Measurements from ENCODE around the gene IPO13. TPM values are rescaled to one million over a fixed set of nuclear protein-coding genes. Genes with fewer than 3 reads are reported as not detected.

IPO13 gene
- total and polyA plus RNA-seq, 2 donors (not counting 1 experiment from before 2014, with no cell fraction given) = 12.8 to 18.5 TPM

DNA sequence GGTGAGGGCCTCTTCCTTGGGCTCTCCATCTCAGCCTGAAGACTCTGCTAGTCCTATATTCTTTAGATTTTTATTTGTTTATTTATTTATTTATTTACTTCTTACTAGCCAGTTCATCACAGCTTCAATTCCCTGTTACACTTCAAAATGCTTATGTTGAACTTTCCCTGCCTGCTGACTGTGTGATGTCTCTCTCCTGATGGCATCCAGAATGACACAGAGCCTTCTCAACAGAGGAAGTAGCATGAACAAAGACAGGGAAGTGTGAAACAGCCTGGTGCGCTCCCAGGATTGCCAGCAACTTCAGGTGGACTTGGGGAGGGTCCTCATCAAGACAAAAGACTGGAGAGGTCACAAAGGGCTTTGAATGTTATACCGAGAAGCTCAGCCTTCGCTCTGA is 4.3 kb upstream of the IPO13 start:
- Histone ChIP-seq H3K9me3 (ENCODE audit: control insufficient read depth, insufficient read depth, low read depth, low read length) (no peaks in the 10 kb centered on the region), H3K36me3 (ENCODE audit: control insufficient read depth, insufficient read depth, low read length) (no peaks in the 10 kb centered on the region), H3K79me2 (ENCODE audit: control insufficient read depth, insufficient read depth, low read length) (peaks cover 4% of the 10 kb centered on the region), H3K4me1 (ENCODE audit: control insufficient read depth, extremely low read depth, insufficient read depth, low read length) (peaks cover 3% of the 10 kb centered on the region), H3K27ac (ENCODE audit: insufficient read depth, low read length) (no peak overlapping the region), H2AFZ (ENCODE audit: low read length) (no peak overlapping the region), H3K27me3 (ENCODE audit: control insufficient read depth, insufficient read depth, low read length) (no peaks in the 10 kb centered on the region), H3K9ac (ENCODE audit: insufficient read depth, low read length) (no peak overlapping the region), H3K4me3 (replicated peaks in 1 of 4; ENCODE audit: control extremely low read depth in 1 of 4, insufficient read depth in 1 of 4, low read depth in 3 of 4, low read length in 4 of 4) (no peak overlapping the region), H3K4me2 (ENCODE audit: extremely low read depth, insufficient read depth, low read length) (no peak overlapping the region), H4K20me1 (ENCODE audit: control insufficient read depth, extremely low read depth, insufficient read depth, low read length) (no peaks in the 10 kb centered on the region)
- TF ChIP-seq, protein P1, sequence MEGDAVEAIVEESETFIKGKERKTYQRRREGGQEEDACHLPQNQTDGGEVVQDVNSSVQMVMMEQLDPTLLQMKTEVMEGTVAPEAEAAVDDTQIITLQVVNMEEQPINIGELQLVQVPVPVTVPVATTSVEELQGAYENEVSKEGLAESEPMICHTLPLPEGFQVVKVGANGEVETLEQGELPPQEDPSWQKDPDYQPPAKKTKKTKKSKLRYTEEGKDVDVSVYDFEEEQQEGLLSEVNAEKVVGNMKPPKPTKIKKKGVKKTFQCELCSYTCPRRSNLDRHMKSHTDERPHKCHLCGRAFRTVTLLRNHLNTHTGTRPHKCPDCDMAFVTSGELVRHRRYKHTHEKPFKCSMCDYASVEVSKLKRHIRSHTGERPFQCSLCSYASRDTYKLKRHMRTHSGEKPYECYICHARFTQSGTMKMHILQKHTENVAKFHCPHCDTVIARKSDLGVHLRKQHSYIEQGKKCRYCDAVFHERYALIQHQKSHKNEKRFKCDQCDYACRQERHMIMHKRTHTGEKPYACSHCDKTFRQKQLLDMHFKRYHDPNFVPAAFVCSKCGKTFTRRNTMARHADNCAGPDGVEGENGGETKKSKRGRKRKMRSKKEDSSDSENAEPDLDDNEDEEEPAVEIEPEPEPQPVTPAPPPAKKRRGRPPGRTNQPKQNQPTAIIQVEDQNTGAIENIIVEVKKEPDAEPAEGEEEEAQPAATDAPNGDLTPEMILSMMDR (conservative IDR thresholded peaks at IDR 0.05 in 1 of 2, IDR thresholded peaks at IDR 0.05 in 1 of 2; ENCODE audit: low read depth in 1 of 2, low read length in 2 of 2) = no peak
- TF ChIP-seq EZH2 (IDR thresholded peaks at IDR 0.05; ENCODE audit: low read length, missing control alignments) = no peak
- DNase-seq (ENCODE audit: low read depth in 2 of 2) = no peak

DNA sequence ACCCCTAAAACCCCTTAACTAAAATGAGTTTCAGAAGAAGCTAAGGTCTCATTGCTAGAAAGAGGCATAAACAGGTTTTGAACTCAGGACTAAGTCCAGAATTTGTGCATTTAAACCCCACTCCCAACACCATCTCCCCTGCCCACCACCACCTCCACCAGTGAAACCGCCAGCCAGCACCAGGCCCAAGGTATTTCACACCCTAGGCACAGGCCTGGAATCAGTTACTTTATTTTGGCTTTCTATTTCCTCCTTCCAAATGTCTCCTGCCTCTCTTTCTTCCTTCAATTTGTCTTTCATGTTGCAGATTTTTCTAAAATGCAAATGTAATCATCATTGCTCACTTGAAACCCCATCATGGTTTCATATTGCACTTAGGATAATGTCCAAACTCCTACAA is 1.9 kb upstream of the IPO13 start:
- no peak overlapping the region for H2AFZ ChIP-seq (ENCODE audit: low read length)
- H4K20me1 ChIP-seq (ENCODE audit: control insufficient read depth, extremely low read depth, insufficient read depth, low read length) = no peaks in the 10 kb centered on the region
- H3K9ac ChIP-seq (ENCODE audit: insufficient read depth, low read length) = no peak overlapping the region

DNA sequence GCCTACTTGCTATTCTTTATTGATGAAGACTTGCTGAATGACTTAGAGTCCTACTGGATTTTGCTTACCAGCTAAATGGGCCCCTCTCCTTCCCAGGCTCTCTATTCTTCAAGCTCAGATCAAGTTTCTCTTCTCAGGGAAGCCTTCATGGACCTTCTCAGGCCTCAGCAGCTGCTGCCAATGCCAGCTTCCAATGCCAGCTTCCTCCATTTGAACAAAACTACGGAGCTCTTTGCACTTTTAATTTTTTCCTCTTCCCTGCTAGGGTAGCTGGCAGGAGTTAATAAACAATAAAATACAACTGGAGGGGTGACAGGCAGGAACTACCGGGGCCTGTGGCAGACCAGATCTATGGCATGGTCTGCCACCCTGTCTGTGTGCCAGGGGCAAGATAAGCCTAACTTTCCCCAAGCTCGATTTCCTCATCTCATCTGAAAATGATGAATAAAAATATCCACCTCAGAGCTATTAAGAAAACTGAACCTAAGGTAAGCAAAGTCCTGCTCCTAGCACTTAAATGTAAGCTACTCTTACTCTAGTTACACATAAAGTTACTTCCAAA is 995 bp upstream of the IPO13 start:
- Histone ChIP-seq H3K9ac (ENCODE audit: insufficient read depth, low read length) (peak overlapping the region; percentile 99), H3K79me2 (ENCODE audit: control insufficient read depth, insufficient read depth, low read length) (peaks cover 17% of the 10 kb centered on the region), H3K4me2 (ENCODE audit: extremely low read depth, insufficient read depth, low read length) (peak overlapping the region; percentile 89), H3K4me1 (ENCODE audit: control insufficient read depth, extremely low read depth, insufficient read depth, low read length) (peaks cover 3% of the 10 kb centered on the region), H4K20me1 (ENCODE audit: control insufficient read depth, extremely low read depth, insufficient read depth, low read length) (no peaks in the 10 kb centered on the region), H2AFZ (ENCODE audit: low read length) (peak overlapping the region; percentile 87), H3K27ac (ENCODE audit: insufficient read depth, low read length) (peak overlapping the region; percentile 42), H3K4me3 (replicated peaks in 1 of 4; ENCODE audit: control extremely low read depth in 1 of 4, insufficient read depth in 1 of 4, low read depth in 3 of 4, low read length in 4 of 4) (peak overlapping the region; percentile 69 to 96 (median 79)), H3K36me3 (ENCODE audit: control insufficient read depth, insufficient read depth, low read length) (peaks cover 2% of the 10 kb centered on the region), H3K27me3 (ENCODE audit: control insufficient read depth, insufficient read depth, low read length) (no peaks in the 10 kb centered on the region), H3K9me3 (ENCODE audit: control insufficient read depth, insufficient read depth, low read depth, low read length) (no peaks in the 10 kb centered on the region)
- no peak for DNase-seq (ENCODE audit: low read depth in 2 of 2)
- no peak for TF ChIP-seq EZH2 (IDR thresholded peaks at IDR 0.05; ENCODE audit: low read length, missing control alignments)

More for the DNA sequence above, 1.9 kb upstream of the IPO13 start:
- peaks cover 3% of the 10 kb centered on the region for H3K4me1 ChIP-seq (ENCODE audit: control insufficient read depth, extremely low read depth, insufficient read depth, low read length)
- peaks cover 17% of the 10 kb centered on the region for H3K79me2 ChIP-seq (ENCODE audit: control insufficient read depth, insufficient read depth, low read length)
- no peak for DNase-seq (ENCODE audit: low read depth in 2 of 2)
- H3K27ac ChIP-seq (ENCODE audit: insufficient read depth, low read length) = no peak overlapping the region
- H3K9me3 ChIP-seq (ENCODE audit: control insufficient read depth, insufficient read depth, low read depth, low read length) = no peaks in the 10 kb centered on the region
- TF ChIP-seq, protein P1 (conservative IDR thresholded peaks at IDR 0.05 in 1 of 2, IDR thresholded peaks at IDR 0.05 in 1 of 2; ENCODE audit: low read depth in 1 of 2, low read length in 2 of 2) = no peak
- no peaks in the 10 kb centered on the region for H3K36me3 ChIP-seq (ENCODE audit: control insufficient read depth, insufficient read depth, low read length)
- no peak overlapping the region for H3K4me3 ChIP-seq (replicated peaks in 1 of 4; ENCODE audit: control extremely low read depth in 1 of 4, insufficient read depth in 1 of 4, low read depth in 3 of 4, low read length in 4 of 4)
- H3K4me2 ChIP-seq (ENCODE audit: extremely low read depth, insufficient read depth, low read length) = no peak overlapping the region
- H3K27me3 ChIP-seq (ENCODE audit: control insufficient read depth, insufficient read depth, low read length) = no peaks in the 10 kb centered on the region
